Measurements from ENCODE around the gene GRN.
"Not testable (repeated sequence)": the region's sequence is repeated elsewhere in the genome, so short reads cannot be mapped to it uniquely, and the experiment has no call there.

The GRN gene

GRCh38 chr17:44326861-44327444 is 18.1 kb upstream of the GRN start:
- TF ChIP-seq REST (IDR thresholded peaks at IDR 0.05; ENCODE audit: insufficient replicate concordance, low read depth) (no peak), SPI1 (IDR thresholded peaks at IDR 0.05; ENCODE audit: borderline replicate concordance, low read depth) (no peak), GABPA (IDR thresholded peaks at IDR 0.05; ENCODE audit: low read depth) (no peak), POLR2AphosphoS5 (IDR thresholded peaks at IDR 0.05; ENCODE audit: low read depth) (no peak)
- TF ChIP-seq, protein P1, sequence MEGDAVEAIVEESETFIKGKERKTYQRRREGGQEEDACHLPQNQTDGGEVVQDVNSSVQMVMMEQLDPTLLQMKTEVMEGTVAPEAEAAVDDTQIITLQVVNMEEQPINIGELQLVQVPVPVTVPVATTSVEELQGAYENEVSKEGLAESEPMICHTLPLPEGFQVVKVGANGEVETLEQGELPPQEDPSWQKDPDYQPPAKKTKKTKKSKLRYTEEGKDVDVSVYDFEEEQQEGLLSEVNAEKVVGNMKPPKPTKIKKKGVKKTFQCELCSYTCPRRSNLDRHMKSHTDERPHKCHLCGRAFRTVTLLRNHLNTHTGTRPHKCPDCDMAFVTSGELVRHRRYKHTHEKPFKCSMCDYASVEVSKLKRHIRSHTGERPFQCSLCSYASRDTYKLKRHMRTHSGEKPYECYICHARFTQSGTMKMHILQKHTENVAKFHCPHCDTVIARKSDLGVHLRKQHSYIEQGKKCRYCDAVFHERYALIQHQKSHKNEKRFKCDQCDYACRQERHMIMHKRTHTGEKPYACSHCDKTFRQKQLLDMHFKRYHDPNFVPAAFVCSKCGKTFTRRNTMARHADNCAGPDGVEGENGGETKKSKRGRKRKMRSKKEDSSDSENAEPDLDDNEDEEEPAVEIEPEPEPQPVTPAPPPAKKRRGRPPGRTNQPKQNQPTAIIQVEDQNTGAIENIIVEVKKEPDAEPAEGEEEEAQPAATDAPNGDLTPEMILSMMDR (IDR thresholded peaks at IDR 0.05; ENCODE audit: insufficient read depth, low read length): no peak
- DNase-seq (ENCODE audit: low read depth in 1 of 2, low spot score in 1 of 2): peak; percentile 91 to 98
- Histone ChIP-seq H3K4me3 (replicated peaks; ENCODE audit: insufficient read depth, low read length) (no peak overlapping the region), H3K27ac (replicated peaks) (no peak overlapping the region), H3K27me3 (ENCODE audit: insufficient read depth, poor library complexity, severe bottlenecking) (no peaks in the 10 kb centered on the region)

DNA sequence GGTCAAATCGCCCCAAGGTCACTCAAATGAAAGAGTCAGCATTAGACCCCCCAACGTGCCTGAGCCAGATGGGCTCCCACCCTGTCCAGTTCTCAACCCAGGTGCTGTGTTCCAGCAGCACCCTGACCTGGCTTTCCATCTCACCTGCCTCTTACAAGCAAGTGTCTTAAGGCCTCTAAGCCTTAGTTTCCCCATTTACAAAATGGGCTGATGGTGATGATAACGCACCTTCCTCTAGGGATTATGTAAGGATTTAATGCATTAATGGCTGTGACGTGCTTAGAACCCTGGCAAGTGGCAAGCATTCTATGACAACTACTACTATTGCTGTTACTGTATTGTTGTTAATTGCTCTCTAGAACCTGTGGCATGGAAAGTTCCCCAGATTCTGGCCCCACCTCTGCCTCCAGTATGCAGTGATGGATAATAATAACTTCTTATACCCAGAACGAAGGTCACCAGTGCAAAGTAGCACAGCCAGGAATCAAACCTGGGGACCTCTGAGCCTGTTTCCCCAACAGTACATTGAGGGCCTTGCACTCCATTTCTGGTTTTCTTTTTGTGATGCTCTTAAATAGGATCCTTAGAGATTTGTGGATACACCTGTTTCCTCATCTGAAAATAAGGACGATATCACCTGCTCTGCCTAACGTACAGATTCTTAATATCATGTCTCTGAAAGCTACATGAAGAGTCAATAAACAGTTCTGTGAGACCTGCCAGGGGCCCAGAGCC is 17.2 kb upstream of the GRN start:
- DNase-seq (ENCODE audit: low read depth in 1 of 2, low spot score in 1 of 2): no peak
- TF ChIP-seq GABPA (IDR thresholded peaks at IDR 0.05; ENCODE audit: low read depth) (no peak), POLR2AphosphoS5 (IDR thresholded peaks at IDR 0.05; ENCODE audit: low read depth) (no peak), SPI1 (IDR thresholded peaks at IDR 0.05; ENCODE audit: borderline replicate concordance, low read depth) (no peak), REST (IDR thresholded peaks at IDR 0.05; ENCODE audit: insufficient replicate concordance, low read depth) (no peak)
- TF ChIP-seq, protein P1 (IDR thresholded peaks at IDR 0.05; ENCODE audit: insufficient read depth, low read length): no peak
- Histone ChIP-seq H3K4me3 (replicated peaks; ENCODE audit: insufficient read depth, low read length) (no peak overlapping the region), H3K27me3 (ENCODE audit: insufficient read depth, poor library complexity, severe bottlenecking) (no peaks in the 10 kb centered on the region), H3K27ac (replicated peaks) (no peak overlapping the region)

DNA sequence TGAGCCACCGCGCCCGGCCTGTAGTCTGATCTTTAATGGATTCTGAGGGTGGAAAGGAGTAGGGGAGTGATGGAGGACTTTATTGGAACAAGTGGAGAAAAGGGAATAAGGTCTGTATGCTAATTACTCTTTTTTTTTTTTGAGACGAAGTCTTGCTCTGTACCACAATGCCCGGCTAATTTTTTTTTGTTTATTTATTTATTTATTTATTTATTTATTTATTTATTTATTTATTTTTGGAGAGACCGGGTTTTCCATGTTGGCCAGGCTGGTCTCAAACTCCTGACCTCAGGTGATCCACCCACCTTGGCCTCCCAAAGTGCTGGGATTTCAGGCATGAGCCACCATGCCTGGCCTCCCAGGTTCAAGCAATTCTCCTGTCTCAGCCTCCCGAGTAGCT is 15.6 kb upstream of the GRN start:
- not testable (repeated sequence) for H3K4me3 ChIP-seq (replicated peaks; ENCODE audit: insufficient read depth, low read length); DNase-seq (ENCODE audit: low read depth in 1 of 2, low spot score in 1 of 2); H3K27ac ChIP-seq (replicated peaks); H3K27me3 ChIP-seq (ENCODE audit: insufficient read depth, poor library complexity, severe bottlenecking)

DNA sequence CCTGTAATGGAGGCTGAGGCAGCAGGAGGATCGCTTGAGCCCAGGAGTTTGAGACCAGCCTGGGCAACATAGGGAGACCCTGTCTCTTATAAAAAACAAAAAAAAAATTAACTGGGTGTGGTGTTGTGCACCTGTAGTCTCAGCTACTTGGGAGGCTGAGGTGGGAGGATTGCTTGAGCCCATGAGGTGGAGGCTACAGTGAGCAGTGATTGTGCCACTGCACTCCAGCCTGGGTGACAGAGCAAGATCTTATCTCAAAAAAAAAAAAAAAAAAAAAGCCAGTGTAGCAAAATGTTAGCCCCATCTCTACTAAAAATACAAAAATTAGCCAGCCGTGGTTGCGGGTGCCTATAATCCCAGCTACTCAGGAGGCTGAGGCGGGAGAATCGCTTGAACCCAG is 14.8 kb upstream of the GRN start:
- not testable (repeated sequence) for DNase-seq (ENCODE audit: low read depth in 1 of 2, low spot score in 1 of 2)

More for the DNA sequence above, 14.8 kb upstream of the GRN start:
- H3K27me3 ChIP-seq (ENCODE audit: insufficient read depth, poor library complexity, severe bottlenecking); H3K4me3 ChIP-seq (replicated peaks; ENCODE audit: insufficient read depth, low read length); H3K27ac ChIP-seq (replicated peaks): not testable (repeated sequence)

Data from HL-60 (cell line).